GM19193 (cell line): Measurements from ENCODE around the gene DCUN1D2.

Experiments
- POLR2A ChIP-seq: IDR thresholded peaks from 4 replicates; pipeline ENCODE4 v1.6.1; 2011; ENCODE audit not compliant: insufficient read depth, insufficient read length; ENCODE audit errors: extremely low read depth

Gene DCUN1D2

DNA sequence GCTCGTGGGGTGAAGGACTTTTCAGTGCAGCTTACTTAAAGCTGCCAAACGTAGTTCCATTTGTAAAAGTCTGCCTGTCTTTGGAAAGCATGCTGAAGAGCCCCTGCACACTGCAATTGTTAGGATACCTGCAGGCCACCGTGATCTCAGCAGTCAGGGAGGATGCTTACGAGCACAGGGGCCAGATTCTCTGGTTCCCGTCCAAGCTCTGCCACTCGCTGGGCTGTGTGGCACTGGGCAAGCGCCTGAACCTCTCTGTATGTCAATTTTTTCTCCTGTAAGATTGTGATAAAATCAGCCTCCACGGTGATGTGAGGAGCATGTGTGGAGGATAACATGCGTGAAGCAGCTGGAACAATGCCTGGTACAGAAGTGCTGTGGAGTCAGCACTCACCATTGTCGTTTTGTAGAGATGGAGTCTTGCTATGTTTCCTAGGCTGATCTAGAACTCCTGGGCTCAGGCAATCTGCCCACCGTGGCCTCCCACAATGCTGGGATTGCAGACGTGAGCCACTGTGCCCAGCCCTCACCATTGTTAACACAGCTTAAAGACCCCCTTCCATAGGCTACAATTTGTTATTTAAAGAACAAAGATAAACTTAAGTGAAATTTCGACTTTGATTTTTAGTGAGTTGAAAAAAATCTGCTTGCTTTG, 40.7 kb downstream of the DCUN1D2 start:
- no peak for TF ChIP-seq POLR2A

DNA sequence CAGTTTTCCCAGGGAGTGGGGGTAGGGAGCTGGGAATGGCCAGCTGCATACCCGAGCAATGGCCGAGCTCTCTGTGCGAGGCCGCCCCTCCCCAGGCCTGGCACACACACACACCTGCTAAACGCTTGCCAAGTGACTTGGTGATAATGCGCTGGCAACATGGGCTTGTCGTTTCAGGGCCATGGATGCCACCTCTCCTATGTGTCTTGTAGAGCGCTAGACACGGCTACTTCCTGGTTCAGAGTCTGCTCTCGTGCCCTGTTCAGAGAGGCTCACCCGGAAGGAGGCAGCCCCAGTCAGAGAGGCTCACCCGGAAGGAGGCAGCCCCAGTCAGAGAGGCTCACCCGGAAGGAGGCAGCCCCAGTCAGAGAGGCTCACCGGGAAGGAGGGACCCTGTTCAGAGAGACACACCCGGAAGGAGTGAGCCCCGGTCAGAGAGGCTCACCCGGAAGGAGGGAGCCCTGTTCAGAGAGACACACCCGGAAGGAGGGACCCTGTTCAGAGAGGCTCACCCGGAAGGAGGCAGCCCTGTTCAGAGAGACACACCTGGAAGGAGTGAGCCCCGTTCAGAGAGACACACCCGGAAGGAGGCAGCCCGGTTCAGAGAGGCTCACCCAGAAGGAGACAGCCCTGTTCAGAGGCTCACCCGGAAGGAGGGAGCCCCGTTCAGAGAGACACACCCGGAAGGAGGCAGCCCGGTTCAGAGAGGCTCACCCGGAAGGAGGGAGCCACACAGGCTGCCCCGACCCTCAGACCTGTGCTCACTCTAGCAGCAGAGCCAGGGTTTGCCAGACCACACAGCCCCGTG, 41.4 kb downstream of the DCUN1D2 start:
- no peak for TF ChIP-seq POLR2A

GRCh38 chr13:113448545-113448884, 42.0 kb downstream of the DCUN1D2 start:
- TF ChIP-seq POLR2A: no peak

GRCh38 chr13:113447596-113447995, 42.9 kb downstream of the DCUN1D2 start:
- TF ChIP-seq POLR2A: no peak

- TF ChIP-seq POLR2A: no peak
Measured at GRCh38 chr13:113446488-113446854, 44.0 kb downstream of the DCUN1D2 start.

DNA sequence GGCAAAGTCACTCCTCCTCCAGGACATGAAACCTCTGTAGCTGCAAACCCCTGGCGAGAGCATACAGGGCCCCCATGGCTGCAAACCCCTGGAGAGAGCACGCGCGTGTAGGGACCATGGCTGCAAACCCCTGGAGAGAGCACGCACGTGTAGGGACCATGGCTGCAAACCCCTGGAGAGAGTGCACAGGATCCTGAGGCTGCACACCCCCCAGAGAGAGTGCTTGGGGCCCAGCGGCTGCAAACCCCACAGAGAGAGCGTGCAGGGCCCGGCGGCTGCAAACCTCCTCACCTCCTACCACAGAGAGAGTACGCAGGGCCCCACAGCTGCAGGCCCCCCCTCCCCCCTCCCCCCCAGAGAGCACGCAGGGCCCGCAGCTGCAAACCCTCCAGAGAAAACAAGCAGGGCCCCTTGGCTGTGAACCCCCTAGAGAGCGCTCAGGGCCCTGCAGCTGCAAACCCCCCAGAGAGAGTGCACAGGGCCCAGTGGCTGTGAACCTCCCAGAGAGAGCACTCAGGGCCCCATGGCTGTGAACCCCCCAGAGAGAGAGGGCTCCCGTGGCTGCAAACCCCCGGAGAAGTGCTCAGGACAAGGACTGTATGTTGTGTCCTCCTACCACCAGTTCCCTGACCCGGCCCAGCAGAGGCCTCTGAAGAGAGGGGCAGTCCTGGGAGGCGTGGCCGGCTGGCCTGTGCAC, 44.6 kb downstream of the DCUN1D2 start:
- no peak for TF ChIP-seq POLR2A

- no peak for TF ChIP-seq POLR2A
Measured at GRCh38 chr13:113443991-113444390, 46.5 kb downstream of the DCUN1D2 start.

DNA sequence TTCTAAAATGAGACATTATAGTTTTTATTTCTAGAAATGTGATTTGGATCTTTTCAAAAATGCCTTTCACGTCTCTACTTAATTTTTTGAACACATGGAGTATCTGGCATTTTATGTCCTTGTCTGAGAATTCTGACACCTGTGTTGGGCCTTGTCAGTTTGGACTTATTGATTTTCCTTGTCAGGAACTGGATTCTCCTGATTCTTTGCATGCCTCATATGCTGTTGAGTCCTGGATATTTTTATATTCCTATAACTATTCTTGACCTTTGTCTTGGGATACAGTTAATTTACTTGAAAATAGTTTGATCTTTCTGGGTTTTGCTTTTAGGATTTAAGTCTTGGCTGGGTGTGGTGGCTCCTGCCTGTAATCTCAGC, 47.5 kb downstream of the DCUN1D2 start:
- TF ChIP-seq POLR2A: no peak

GRCh38 chr13:113442354-113442984, 48.0 kb downstream of the DCUN1D2 start:
- TF ChIP-seq POLR2A: no peak

DNA sequence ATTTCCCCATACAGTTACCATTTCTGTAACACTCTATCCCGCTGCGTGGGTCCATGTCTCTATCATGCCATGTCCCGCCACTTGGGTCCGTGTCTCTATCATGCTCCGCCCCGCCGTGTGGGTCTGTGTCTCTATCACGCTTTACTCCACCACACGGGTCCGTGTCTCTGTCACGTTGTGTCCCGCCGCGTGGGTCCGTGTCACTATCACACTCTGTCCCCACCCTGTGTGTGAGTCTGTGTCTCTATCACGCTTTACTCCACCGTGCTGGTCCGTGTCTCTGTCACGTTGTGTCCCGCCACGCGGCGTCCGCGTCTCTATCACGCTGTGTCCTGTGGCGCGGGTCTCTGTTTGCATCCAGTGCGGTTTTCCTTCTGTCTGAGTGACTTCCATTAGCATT, 48.9 kb downstream of the DCUN1D2 start:
- TF ChIP-seq POLR2A: no peak

DNA sequence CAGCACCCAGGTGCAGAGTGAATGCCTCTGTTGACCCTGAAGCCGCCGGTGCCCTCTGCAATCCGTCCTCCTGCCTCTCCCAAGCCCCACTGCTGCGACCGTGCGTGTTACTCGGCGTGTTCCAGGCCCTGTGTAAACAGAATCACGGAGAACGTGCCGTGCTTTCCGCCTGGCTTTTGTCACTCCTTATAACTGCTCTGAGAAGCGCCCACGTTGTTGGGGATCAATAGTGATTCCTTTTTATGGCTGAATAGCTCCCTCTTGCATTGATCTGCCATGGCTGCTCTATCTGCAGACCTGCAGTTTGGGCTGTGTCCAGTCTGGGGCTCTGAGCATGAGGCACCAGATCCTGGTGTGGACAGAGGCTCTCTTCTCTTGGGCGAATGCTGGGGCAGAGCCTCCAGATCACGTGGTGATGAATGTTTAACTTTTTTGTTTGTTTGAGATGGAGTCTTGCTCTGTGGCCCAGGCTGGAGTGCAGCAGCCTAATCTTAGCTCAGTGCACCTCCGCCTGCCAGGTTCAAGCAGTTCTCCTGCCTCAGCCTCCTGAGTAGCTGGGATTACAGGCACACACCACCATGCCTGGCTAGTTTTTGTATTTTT, 53.0 kb downstream of the DCUN1D2 start:
- TF ChIP-seq POLR2A: no peak

GRCh38 chr13:113433391-113433916, 57.1 kb downstream of the DCUN1D2 start:
- no peak for TF ChIP-seq POLR2A

- no peak for TF ChIP-seq POLR2A
Measured at GRCh38 chr13:113432506-113433270, 57.8 kb downstream of the DCUN1D2 start.

DNA sequence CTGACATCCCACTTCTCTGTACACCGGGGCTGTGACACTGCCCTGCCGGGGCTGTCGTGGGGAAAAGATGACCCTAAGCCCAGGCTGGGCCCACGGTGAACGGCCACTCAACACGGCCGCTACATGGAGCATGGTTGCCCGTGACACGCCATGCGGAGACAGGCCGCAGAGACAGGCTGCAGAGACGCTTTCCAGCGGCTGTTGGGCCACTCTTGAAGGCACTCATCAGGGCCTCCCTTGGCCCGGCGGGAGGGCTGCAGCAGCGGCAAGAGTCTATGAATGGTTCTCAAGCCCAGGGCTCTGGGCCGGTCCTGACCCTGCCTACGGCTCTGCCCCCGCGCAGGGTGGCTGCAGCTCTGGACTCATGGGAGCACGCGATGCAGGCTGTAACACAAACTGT, 59.3 kb downstream of the DCUN1D2 start:
- no peak for TF ChIP-seq POLR2A

DNA sequence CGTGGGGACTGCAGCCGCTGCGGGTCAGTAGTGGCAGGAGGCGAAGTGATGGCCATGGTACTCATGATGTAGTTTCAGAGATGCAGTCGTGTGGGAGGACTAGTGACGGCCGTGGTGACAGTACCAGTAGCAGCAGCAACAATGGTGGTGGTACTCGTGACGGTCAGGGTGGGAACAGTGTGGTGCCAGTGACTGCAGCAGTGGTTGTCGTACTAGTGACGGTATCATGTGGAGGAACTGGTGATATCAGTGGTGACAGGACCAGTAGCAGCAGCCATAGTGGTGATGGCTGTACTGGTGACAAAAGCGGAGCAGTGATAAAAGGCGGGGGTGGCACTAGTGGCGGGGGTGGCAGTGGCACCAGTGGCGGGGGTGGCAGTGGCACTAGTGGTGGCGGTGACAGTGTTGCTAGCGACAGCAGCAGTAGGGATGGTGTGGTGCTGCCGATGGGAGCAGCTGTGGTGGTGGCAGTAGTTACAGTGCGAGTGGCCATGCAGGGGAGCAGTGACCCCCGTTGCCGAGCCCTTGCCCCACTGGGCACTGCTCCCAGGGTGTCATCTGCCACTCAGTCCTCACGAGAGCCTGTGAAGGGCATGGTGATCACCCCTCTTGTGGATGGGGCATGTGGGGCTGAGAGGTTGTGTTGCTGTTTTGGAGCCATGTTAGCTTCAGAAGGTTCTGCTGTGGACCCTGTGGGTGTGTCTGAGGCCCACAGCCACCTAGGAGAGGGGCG, 60.0 kb downstream of the DCUN1D2 start:
- no peak for TF ChIP-seq POLR2A
